K562 (cell line): Measurements from ENCODE around the gene PTGER2. TPM values are rescaled to one million over a fixed set of nuclear protein-coding genes. Genes with fewer than 3 reads are reported as not detected.

Source experiments
- ATAC-seq: fragments of 200-7000 bp; cut with Tn5 transposase; 3 replicates; pipeline ENCODE4 v1.9.1; 2020; ENCODE audit warnings: moderate library complexity
- BruUV-seq: library from RNA; stranded (reverse); fragments of 400-500 nt; replicated peaks from 2 replicates; lab custom pipeline; 2021; lab: Mats Ljungman, UMichigan
- CTCF ChIA-PET: fragments of 300-600 bp; formaldehyde crosslinking; extraction: SDS; loops from one replicate; lab custom pipeline; 2021; ENCODE audit warnings: low intra/inter-chr PET ratio; lab: Yijun Ruan, JAX
- POLR2A ChIA-PET: fragments of 300-600, 350-650 bp; sonication (Branson Sonifier 250); formaldehyde crosslinking; extraction: SDS; loops from one replicate; lab custom pipeline; 2021; ENCODE audit warnings: antibody characterized with exemption, inconsistent platforms; lab: Yijun Ruan, JAX
- DNase-seq, 4 experiments: peaks; one replicate each; pipeline versions ENCODE4 v3.0.0 to v3.0.0-alpha.2; 2011 to 2018; ENCODE audit warnings: low spot score in 3 of 4, mixed read lengths in 3 of 4; ENCODE audit errors: extremely low read depth in 1 of 4
- FAIRE-seq: peaks from 2 replicates; lab custom pipeline; 2011; peaks lifted over from hg19 to GRCh38; lab: Jason Lieb, UNC
- H2AFZ ChIP-seq: 2 replicates; pipeline ENCODE4 v1.6.0; 2011; ENCODE audit warnings: low read depth, low read length, control low read depth, inconsistent platforms
- H3K27ac ChIP-seq: fragments of 200-600 bp; 3 replicates; pipeline ENCODE4 v1.8.0; 2011; ENCODE audit warnings: low read depth, mild to moderate bottlenecking, control low read depth, inconsistent platforms, low read length, moderate library complexity, mixed read lengths; ENCODE audit errors: extremely low read depth
- H3K27me3 ChIP-seq, 2 experiments: fragments of 300-600 bp in 1 of 2; 2 replicates in 1 of 2; 3 replicates in 1 of 2; pipeline versions ENCODE4 v1.6.0 to v1.8.0; 2011; ENCODE audit warnings: inconsistent platforms in 2 of 2, low read length in 2 of 2, mild to moderate bottlenecking in 1 of 2, mixed read lengths in 1 of 2, moderate library complexity in 1 of 2; ENCODE audit not compliant: control insufficient read depth in 2 of 2, insufficient read depth in 2 of 2
- H3K36me3 ChIP-seq: fragments of 300-600 bp; 3 replicates; pipeline ENCODE4 v1.8.0; 2011; ENCODE audit warnings: mild to moderate bottlenecking, low read length, inconsistent platforms; ENCODE audit not compliant: control insufficient read depth, insufficient read depth
- H3K4me1 ChIP-seq, 2 experiments: fragments of 200-600 bp in 1 of 2; replicated peaks in 1 of 2; 2 replicates in 1 of 2; 3 replicates in 1 of 2; pipeline versions ENCODE4 v1.5.1 to v1.8.0; 2011; ENCODE audit warnings: inconsistent platforms in 2 of 2, low read length in 2 of 2, mild to moderate bottlenecking in 1 of 2, mixed read lengths in 1 of 2, moderate library complexity in 1 of 2; ENCODE audit not compliant: control insufficient read depth in 2 of 2, insufficient read depth in 2 of 2
- H3K4me2 ChIP-seq: 2 replicates; pipeline ENCODE4 v1.6.1; 2011; ENCODE audit warnings: low read length, control low read depth, inconsistent platforms, mixed read lengths; ENCODE audit not compliant: insufficient read depth
- H3K4me3 ChIP-seq: fragments of 200-600 bp; sonication (generic), shearing (Covaris generic); 2 replicates; pipeline ENCODE4 v1.5.1; 2016; ENCODE audit warnings: control low read depth, inconsistent platforms
- H3K79me2 ChIP-seq: fragments of 200-600 bp; 3 replicates; pipeline ENCODE4 v1.8.0; 2011; ENCODE audit warnings: low read length, inconsistent platforms; ENCODE audit not compliant: control insufficient read depth, insufficient read depth
- H3K9ac ChIP-seq, 2 experiments: 2 replicates each; pipeline versions ENCODE4 v1.6.0 to v1.6.1; 2011; ENCODE audit warnings: low read depth in 2 of 2, low read length in 2 of 2, control low read depth in 1 of 2, inconsistent platforms in 1 of 2, mild to moderate bottlenecking in 1 of 2, mixed read lengths in 1 of 2; ENCODE audit not compliant: insufficient read depth in 1 of 2
- H3K9me1 ChIP-seq: one replicate; pipeline ENCODE4 v1.6.0; 2011; ENCODE audit warnings: inconsistent platforms, mild to moderate bottlenecking, low read length, moderate library complexity; ENCODE audit not compliant: control insufficient read depth, insufficient read depth
- H3K9me3 ChIP-seq: replicated peaks from 2 replicates; pipeline ENCODE4 v1.5.1; 2011; ENCODE audit warnings: low read depth, low read length, inconsistent platforms; ENCODE audit not compliant: control insufficient read depth, insufficient read depth
- H4K20me1 ChIP-seq: replicated peaks from 2 replicates; pipeline ENCODE4 v1.6.1; 2011; ENCODE audit warnings: low read length, inconsistent platforms, mixed read lengths; ENCODE audit not compliant: control insufficient read depth, insufficient read depth
- RERE ChIP-seq: sonication (generic); formaldehyde crosslinking; IDR thresholded peaks from 2 replicates; pipeline ENCODE4 v1.8.0; 2023; ENCODE audit warnings: missing genetic modification reagents, mild to moderate bottlenecking, borderline replicate concordance
- WGBS: fragments of 100-300 bp; shearing (Covaris generic); methylation state at CpG from one replicate; pipeline ENCODE4 v1.1.6; 2016; ENCODE audit warnings: low coverage, mixed read lengths; ENCODE audit not compliant: insufficient coverage; ENCODE audit errors: missing lambda C conversion rate; 5-methylcytosine and 5-hydroxymethylcytosine counted together
- in situ Hi-C: fragments of 300-500 bp; cut with MboI; formaldehyde crosslinking; loops from 4 replicates; pipeline ENCODE4 v1.15.0; 2018; ENCODE audit warnings: inconsistent platforms, mixed read lengths
- intact Hi-C: fragments of 100-400 bp; cut with micrococcal nuclease; formaldehyde crosslinking; loops from 2 replicates; pipeline ENCODE4 v1.14.2; 2022
- polyA plus RNA-seq, 8 experiments: library from polyadenylated mRNA; depleted of rRNA in 4 of 8; stranded (reverse) in 5 of 8; unstranded in 3 of 8; fragments of >200 nt; fragmentation: Nextera tagmentation in 2 of 8; fragmentation: Illumina TruSeq in 1 of 8; extraction: Ambion mirVana in 2 of 8; extraction: Trizol in 1 of 8; gene quantifications; 2 replicates each; pipeline versions ENCODE4 v1.2.1 to v1.2.3, GENCODE V29; 2011 to 2014; ENCODE audit warnings: inconsistent platforms in 1 of 8, missing spikeins in 1 of 8
- total RNA-seq, 7 experiments: library from RNA; depleted of rRNA in 6 of 7; stranded (reverse); fragments of >200 nt in 6 of 7; fragmentation: Illumina TruSeq in 2 of 7; extraction: Trizol in 2 of 7; gene quantifications; 2 replicates each; pipeline versions ENCODE4 v1.2.1 to v1.2.3, GENCODE V29; 2011 to 2021; ENCODE audit warnings: low replicate concordance in 1 of 7

The PTGER2 gene
- total and polyA plus RNA-seq, 9 of the 15 experiments (the other 6 are each of a cell fraction or from before 2014, with no cell fraction given) = not detected

GRCh38 chr14:52296378-52296777 lies 17.7 kb upstream of the PTGER2 start:
- Histone ChIP-seq H3K36me3 (no peaks in the 10 kb centered on the region), H3K9ac (no peak overlapping the region), H3K4me3 (no peak overlapping the region), H3K9me3 (no peaks in the 10 kb centered on the region), H3K4me1 (no peaks in the 10 kb centered on the region), H3K27ac (no peak overlapping the region), H3K27me3 (peaks cover 0 to 4% of the 10 kb centered on the region in 2 experiments; a peak in 2 of 5 replicates), H4K20me1 (no peaks in the 10 kb centered on the region), H2AFZ (no peak overlapping the region), H3K79me2 (no peaks in the 10 kb centered on the region), H3K4me2 (no peak overlapping the region), H3K9me1 (no peaks in the 10 kb centered on the region)
- ATAC-seq = no peak
- intact Hi-C loops = loop anchor here (5.0 to 10.0 kb wide), 2 partner anchors 526 to 658 kb away; partner anchors contain the start of gene FERMT2
- in situ Hi-C loops = loop anchor here (25.0 kb wide), 1 partner anchor 541 kb away; no protein-coding TSS in a partner anchor
- FAIRE-seq = no peak
- no peak for TF ChIP-seq RERE (CRISPR knock-in tag)
- BruUV-seq = no TSS peak
- 0% methylated on average over 2 of the region's 2 CpGs for WGBS
- ChIA-PET CTCF (no interaction called here), POLR2A (no interaction called here)
- DNase-seq = no peak
